GM19328 (cell line): Measurements from ENCODE around the gene ZNF831.

Source experiments
- ATAC-seq: cut with Tn5 transposase; IDR thresholded peaks from one replicate; pipeline ENCODE4 v1.9.1; 2021; ENCODE audit warnings: mild to moderate bottlenecking, moderate library complexity; ENCODE audit not compliant: unreplicated experiment

ZNF831 gene

GRCh38 chr20:59246691-59247400, 83.2 kb downstream of the ZNF831 start:
- no peak for ATAC-seq

- no peak for ATAC-seq
These were observed 84.4 kb downstream of the ZNF831 start for GRCh38 chr20:59247731-59248684.

GRCh38 chr20:59250293-59250692, 86.7 kb downstream of the ZNF831 start:
- no peak for ATAC-seq

GRCh38 chr20:59253325-59253724, 89.7 kb downstream of the ZNF831 start:
- no peak for ATAC-seq

DNA sequence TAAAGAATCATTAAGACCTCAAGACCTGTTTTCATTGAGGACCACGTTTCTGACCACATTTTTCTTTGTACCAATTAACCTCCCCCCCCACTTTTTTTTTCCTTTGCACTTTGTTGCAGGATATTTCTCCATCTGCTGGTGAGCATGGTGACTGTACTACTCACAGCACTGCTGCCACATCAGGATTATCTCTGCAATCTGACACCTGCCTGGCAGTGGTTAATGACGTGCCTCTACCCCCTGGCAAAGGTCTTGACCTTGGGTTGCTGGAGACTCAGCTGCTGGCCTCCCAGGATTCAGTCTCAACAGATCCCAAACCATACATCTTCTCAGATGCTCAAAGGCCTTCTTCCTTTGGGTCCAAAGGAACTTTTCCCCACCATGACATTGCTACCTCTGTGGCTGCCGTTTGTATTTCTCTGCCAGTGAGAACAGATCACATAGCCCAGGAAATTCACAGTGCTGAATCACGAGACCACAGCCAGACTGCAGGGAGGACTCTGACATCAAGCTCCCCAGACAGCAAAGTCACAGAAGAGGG, 90.2 kb downstream of the ZNF831 start:
- no peak for ATAC-seq

GRCh38 chr20:59255256-59255655, 91.6 kb downstream of the ZNF831 start:
- ATAC-seq = no peak

GRCh38 chr20:59258221-59258621, 94.6 kb downstream of the ZNF831 start:
- ATAC-seq = no peak

GRCh38 chr20:59259946-59260345, 96.3 kb downstream of the ZNF831 start:
- ATAC-seq = no peak

GRCh38 chr20:59265298-59265697, 101.7 kb downstream of the ZNF831 start:
- ATAC-seq = no peak

DNA sequence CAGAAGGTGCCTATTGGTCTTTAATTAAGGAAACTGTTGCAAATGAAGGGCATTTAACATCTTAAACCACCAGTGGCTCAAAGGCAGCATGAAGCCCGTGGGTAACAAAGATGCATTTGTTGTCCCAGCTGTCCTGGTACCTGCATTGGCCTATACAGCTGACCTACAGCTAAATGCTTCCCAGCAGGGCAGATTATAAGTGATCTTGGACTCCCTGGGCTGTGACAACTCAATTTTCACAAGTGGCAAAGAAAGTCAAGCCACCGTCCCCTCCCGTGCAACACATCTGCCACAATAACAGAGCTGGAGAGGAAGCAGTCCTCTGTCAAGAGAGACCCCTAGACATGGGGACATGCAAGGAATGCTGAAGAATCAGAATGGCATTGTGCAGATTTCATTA, 105.2 kb downstream of the ZNF831 start:
- no peak for ATAC-seq

GRCh38 chr20:59269411-59270025, 105.9 kb downstream of the ZNF831 start:
- no peak for ATAC-seq

GRCh38 chr20:59270380-59270779, 106.8 kb downstream of the ZNF831 start:
- no peak for ATAC-seq

GRCh38 chr20:59273739-59274357, 110.2 kb downstream of the ZNF831 start:
- no peak for ATAC-seq

DNA sequence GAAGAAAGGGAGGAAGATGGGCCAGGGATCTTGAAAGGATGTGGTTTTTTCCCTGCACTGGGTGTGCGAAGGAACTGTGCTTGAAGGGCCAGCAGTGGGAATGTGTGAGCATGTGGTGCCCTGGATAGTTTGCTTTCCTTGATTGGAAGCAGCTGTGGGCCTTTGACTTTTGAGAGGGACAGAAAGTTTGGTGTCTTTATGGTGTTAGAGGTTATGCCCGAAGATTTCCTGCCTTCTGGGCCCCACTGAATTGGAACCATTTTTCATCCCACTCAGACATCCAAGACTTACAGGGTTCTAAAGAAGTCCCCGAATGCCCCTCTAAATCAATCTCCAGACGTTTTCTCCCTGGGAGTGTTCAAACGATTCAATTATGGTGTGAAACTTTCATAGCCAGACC, 113.3 kb downstream of the ZNF831 start:
- ATAC-seq = no peak

DNA sequence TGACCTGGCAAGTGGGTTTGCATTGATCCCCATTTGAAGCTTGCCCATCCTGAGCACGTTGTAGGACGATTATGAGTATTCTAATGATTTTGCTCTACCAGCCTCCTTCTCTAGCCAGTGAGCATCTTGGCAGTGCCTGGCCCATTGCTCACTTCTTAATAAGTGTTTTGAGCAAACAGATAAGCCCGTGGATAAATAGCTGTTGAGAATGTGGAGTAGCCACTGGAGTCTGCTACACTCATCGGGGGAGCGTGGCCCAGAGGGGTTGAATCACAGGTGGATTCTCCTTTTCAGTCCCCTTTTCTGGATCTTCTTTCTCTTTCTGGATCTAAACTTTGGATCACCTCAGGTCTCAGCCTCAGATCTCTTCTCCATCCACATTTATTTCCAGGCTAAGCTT, 120.8 kb downstream of the ZNF831 start:
- no peak for ATAC-seq

- ATAC-seq = no peak
These were observed 126.4 kb downstream of the ZNF831 start for GRCh38 chr20:59289994-59290393.

- no peak for ATAC-seq
These were observed 128.2 kb downstream of the ZNF831 start for GRCh38 chr20:59291740-59292383.

DNA sequence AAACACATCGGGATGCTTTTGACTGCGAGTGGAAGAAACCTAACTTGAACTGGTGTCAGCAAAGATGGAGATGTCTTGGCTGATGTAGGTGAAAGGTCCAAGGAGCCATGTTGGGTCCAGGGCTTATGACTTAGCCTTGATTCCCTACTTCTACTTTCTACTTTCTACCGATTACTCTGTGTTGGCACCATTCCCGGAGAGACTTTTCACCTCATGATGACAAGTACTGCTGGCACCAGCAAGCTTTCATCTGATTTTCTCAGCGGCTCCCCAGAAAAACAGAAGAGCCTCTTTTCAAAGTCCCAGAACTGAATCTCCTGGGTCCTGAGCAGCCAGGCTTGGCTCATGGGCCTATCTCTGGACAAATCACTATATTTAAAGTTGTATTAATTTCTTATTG, 131.9 kb downstream of the ZNF831 start:
- no peak for ATAC-seq

DNA sequence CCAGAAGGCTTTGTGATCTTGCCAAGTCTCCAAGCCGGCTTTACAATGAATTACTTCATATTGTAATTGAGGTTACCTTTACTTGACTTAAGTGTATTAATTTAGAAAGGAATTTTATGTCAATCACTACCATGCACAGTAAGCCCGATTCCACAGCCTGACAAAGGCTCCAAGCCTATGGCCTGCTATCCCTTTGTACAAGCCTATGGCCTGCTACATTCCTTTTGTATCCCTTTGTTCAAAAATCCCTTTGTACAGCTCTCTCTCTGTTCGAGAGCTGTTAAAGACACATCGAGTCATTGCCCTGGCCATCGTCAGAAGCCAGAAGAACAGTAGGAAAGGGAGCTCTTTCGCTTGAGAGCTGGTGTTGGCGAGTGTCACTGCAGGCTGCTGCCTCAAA, 134.1 kb downstream of the ZNF831 start:
- no peak for ATAC-seq

DNA sequence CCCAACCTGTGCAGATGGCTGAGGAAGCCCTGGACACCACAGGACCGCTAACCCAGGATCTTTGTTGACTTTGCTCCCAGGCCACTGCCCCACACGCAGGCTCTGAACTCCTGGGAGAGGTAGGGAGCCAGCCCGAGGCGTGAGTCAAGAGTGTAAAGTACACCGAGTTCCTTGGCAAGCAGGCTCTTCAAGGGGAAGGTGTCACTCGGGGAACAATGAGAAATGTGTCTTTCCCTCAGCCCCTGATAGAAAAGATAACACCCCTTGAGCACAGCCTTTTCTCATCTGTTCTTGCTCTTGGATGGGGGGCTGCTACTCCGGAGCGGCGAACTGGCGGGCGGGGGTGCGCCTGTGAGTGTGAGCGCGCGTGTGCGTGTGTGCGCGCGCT, 136.3 kb downstream of the ZNF831 start:
- no peak for ATAC-seq
